GM21786 (cell line): Measurements from ENCODE around the gene SGIP1.

Experiments
- ATAC-seq: cut with Tn5 transposase; IDR thresholded peaks from one replicate; pipeline ENCODE4 v1.9.1; 2021; ENCODE audit not compliant: unreplicated experiment

The SGIP1 gene

GRCh38 chr1:66533804-66534740 is at the start of gene SGIP1:
TSS of gene SGIP1 (plus strand) at chr1:66534153. CDS start at chr1:66534359, 206 bp downstream.
- ATAC-seq, result no peak

GRCh38 chr1:66489151-66489550 is 44.8 kb upstream of the SGIP1 start:
- ATAC-seq, result no peak

- ATAC-seq, result no peak
Observed at GRCh38 chr1:66489972-66490601, 43.9 kb upstream of the SGIP1 start.

- no peak for ATAC-seq
Observed at GRCh38 chr1:66490816-66491215, 43.1 kb upstream of the SGIP1 start.

- ATAC-seq, result no peak
Observed at GRCh38 chr1:66492424-66492823, 41.5 kb upstream of the SGIP1 start.

- no peak for ATAC-seq
Observed at GRCh38 chr1:66493731-66494130, 40.2 kb upstream of the SGIP1 start.

- ATAC-seq, result no peak
Observed at GRCh38 chr1:66494482-66494881, 39.5 kb upstream of the SGIP1 start.

- no peak for ATAC-seq
Observed at GRCh38 chr1:66495495-66495894, 38.5 kb upstream of the SGIP1 start.

- no peak for ATAC-seq
Observed at GRCh38 chr1:66497910-66498309, 36.0 kb upstream of the SGIP1 start.

- no peak for ATAC-seq
Observed at GRCh38 chr1:66500301-66500700, 33.7 kb upstream of the SGIP1 start.

- no peak for ATAC-seq
Observed at GRCh38 chr1:66502086-66502485, 31.9 kb upstream of the SGIP1 start.

- peak; percentile 92 for ATAC-seq
Observed at GRCh38 chr1:66503841-66504470, 30.0 kb upstream of the SGIP1 start.

- ATAC-seq, result no peak
Observed at GRCh38 chr1:66505671-66506392, 28.1 kb upstream of the SGIP1 start.

- ATAC-seq, result no peak
Observed at GRCh38 chr1:66506393-66506687, 27.6 kb upstream of the SGIP1 start.

- no peak for ATAC-seq
Observed at GRCh38 chr1:66506991-66507390, 27.0 kb upstream of the SGIP1 start.

GRCh38 chr1:66510407-66510806 is 23.5 kb upstream of the SGIP1 start:
- ATAC-seq, result no peak

- ATAC-seq, result no peak
Observed at GRCh38 chr1:66511118-66511517, 22.8 kb upstream of the SGIP1 start.

- no peak for ATAC-seq
Observed at GRCh38 chr1:66517959-66518358, 16.0 kb upstream of the SGIP1 start.

- no peak for ATAC-seq
Observed at GRCh38 chr1:66518654-66519053, 15.3 kb upstream of the SGIP1 start.

- no peak for ATAC-seq
Observed at GRCh38 chr1:66519992-66520391, 14.0 kb upstream of the SGIP1 start.

- no peak for ATAC-seq
Observed at GRCh38 chr1:66520655-66521054, 13.3 kb upstream of the SGIP1 start.
